Neural progenitor cell (in vitro differentiated cells): ENCODE data around the gene SDR9C7. TPM values are rescaled to one million over a fixed set of nuclear protein-coding genes. Genes with fewer than 3 reads are reported as not detected.

Source experiments
- DNase-seq: peaks from one replicate; pipeline ENCODE4 v3.0.0-alpha.2; 2016; ENCODE audit warnings: low spot score
- H2AFZ ChIP-seq: fragments of 200-600 bp; sonication (generic); replicated peaks from 2 replicates; pipeline ENCODE4 v1.6.1; 2016; ENCODE audit warnings: antibody characterized with exemption
- H3F3A ChIP-seq: fragments of 200-600 bp; sonication (generic); 2 replicates; pipeline ENCODE4 v1.6.1; 2016; ENCODE audit warnings: antibody characterized with exemption, low read depth
- H3K27ac ChIP-seq: fragments of 200-600 bp; sonication (generic); 2 replicates; pipeline ENCODE4 v1.5.1; 2016; ENCODE audit warnings: mild to moderate bottlenecking
- H3K27me3 ChIP-seq: fragments of 200-600 bp; sonication (generic); 2 replicates; pipeline ENCODE4 v1.6.1; 2016; ENCODE audit warnings: mild to moderate bottlenecking, moderate library complexity
- H3K36me3 ChIP-seq: fragments of 200-600 bp; sonication (generic); 2 replicates; pipeline ENCODE4 v1.5.1; 2016
- H3K4me1 ChIP-seq: fragments of 200-600 bp; sonication (generic); 2 replicates; pipeline ENCODE4 v1.6.1; 2016; ENCODE audit warnings: mixed run types
- H3K4me2 ChIP-seq: fragments of 200-600 bp; sonication (generic); 2 replicates; pipeline ENCODE4 v1.6.1; 2016
- H3K4me3 ChIP-seq: fragments of 200-600 bp; sonication (generic); 2 replicates; pipeline ENCODE4 v1.5.1; 2016
- H3K79me2 ChIP-seq: fragments of 200-600 bp; sonication (generic); 2 replicates; pipeline ENCODE4 v1.6.1; 2016; ENCODE audit warnings: low read depth
- H3K9ac ChIP-seq: fragments of 200-600 bp; sonication (generic); 2 replicates; pipeline ENCODE4 v1.6.1; 2016
- H3K9me3 ChIP-seq: fragments of 200-600 bp; sonication (generic); 2 replicates; pipeline ENCODE4 v1.5.1; 2016; ENCODE audit warnings: low read depth
- H4K20me1 ChIP-seq: fragments of 200-600 bp; sonication (generic); 2 replicates; pipeline ENCODE4 v1.6.1; 2016; ENCODE audit warnings: low read depth
- H3K27ac Mint-ChIP-seq: 3 replicates; pipeline ENCODE4 v1.8.0; 2021; ENCODE audit warnings: mixed read lengths
- H3K27me3 Mint-ChIP-seq: 2 replicates; pipeline ENCODE4 v1.8.0; 2022; ENCODE audit warnings: low read depth, mild to moderate bottlenecking, inconsistent platforms, moderate library complexity, mixed read lengths; ENCODE audit not compliant: insufficient read depth
- H3K36me3 Mint-ChIP-seq: 3 replicates; pipeline ENCODE4 v1.8.0; 2021; ENCODE audit warnings: mixed read lengths
- H3K4me1 Mint-ChIP-seq: 3 replicates; pipeline ENCODE4 v1.8.0; 2021; ENCODE audit warnings: mixed read lengths
- H3K4me3 Mint-ChIP-seq: 3 replicates; pipeline ENCODE4 v1.8.0; 2021; ENCODE audit warnings: mild to moderate bottlenecking, moderate library complexity, mixed read lengths
- H3K9me3 Mint-ChIP-seq: 3 replicates; pipeline ENCODE4 v1.8.0; 2020; ENCODE audit warnings: mixed read lengths
- EZH2 ChIP-seq: fragments of 200-600 bp; sonication (generic); IDR thresholded peaks from 2 replicates; pipeline ENCODE4 v1.6.1; 2017; ENCODE audit warnings: antibody characterized with exemption, mild to moderate bottlenecking, moderate library complexity
- EZH2phosphoT487 ChIP-seq: fragments of 200-600 bp; sonication (generic); IDR thresholded peaks from 2 replicates; pipeline ENCODE4 v1.6.1; 2017; ENCODE audit warnings: antibody characterized with exemption
- total RNA-seq: library from RNA; depleted of rRNA; stranded (reverse); fragments of >200 nt; gene quantifications from 2 replicates; pipeline ENCODE4 v1.2.3, GENCODE V29; 2015; ENCODE audit warnings: low replicate concordance
- TF ChIP-seq, protein P1 (sequence below): fragments of 200-600 bp; sonication (generic); IDR thresholded peaks from 2 replicates; pipeline ENCODE4 v1.5.1; 2017; ENCODE audit warnings: antibody characterized with exemption, mild to moderate bottlenecking

The SDR9C7 gene
- total RNA-seq, 1 donor from 2014 or later, result 0.32 TPM

DNA sequence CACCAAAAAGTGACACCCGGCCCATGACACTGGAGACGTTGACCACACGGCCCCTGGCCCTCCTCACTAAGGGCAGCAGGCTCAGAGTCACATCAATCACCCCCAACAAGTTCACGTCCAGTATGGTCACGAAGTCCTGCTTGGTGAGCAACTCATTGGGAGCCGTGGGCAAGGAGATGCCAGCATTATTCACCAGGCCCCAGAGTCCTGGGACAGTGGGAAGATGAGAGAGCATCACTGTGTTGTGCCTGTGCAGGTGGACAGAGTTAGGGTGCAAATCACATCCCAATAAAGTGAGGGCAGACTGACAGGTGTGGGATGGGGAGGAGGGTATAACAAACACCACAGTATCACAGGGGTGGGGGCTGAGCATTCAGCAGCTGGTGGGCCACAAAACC is 20.7 kb upstream of the SDR9C7 start:
- H3K4me2 ChIP-seq, result no peak overlapping the region
- H3K9me3 ChIP-seq, result no peaks in the 10 kb centered on the region
- peaks cover 10% of the 10 kb centered on the region for H3K9me3 Mint-ChIP-seq
- no peaks in the 10 kb centered on the region for H3F3A ChIP-seq
- peaks cover 11% of the 10 kb centered on the region for H3K27me3 Mint-ChIP-seq
- H3K4me1 Mint-ChIP-seq, result no peaks in the 10 kb centered on the region
- H2AFZ ChIP-seq, result no peak overlapping the region
- H3K79me2 ChIP-seq, result no peaks in the 10 kb centered on the region
- H3K4me3 Mint-ChIP-seq, result peak overlapping the region; percentile 30
- H3K27me3 ChIP-seq, result no peaks in the 10 kb centered on the region
- H3K4me1 ChIP-seq, result no peaks in the 10 kb centered on the region
- TF ChIP-seq, protein P1, sequence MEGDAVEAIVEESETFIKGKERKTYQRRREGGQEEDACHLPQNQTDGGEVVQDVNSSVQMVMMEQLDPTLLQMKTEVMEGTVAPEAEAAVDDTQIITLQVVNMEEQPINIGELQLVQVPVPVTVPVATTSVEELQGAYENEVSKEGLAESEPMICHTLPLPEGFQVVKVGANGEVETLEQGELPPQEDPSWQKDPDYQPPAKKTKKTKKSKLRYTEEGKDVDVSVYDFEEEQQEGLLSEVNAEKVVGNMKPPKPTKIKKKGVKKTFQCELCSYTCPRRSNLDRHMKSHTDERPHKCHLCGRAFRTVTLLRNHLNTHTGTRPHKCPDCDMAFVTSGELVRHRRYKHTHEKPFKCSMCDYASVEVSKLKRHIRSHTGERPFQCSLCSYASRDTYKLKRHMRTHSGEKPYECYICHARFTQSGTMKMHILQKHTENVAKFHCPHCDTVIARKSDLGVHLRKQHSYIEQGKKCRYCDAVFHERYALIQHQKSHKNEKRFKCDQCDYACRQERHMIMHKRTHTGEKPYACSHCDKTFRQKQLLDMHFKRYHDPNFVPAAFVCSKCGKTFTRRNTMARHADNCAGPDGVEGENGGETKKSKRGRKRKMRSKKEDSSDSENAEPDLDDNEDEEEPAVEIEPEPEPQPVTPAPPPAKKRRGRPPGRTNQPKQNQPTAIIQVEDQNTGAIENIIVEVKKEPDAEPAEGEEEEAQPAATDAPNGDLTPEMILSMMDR, result no peak
- no peak for TF ChIP-seq EZH2
- TF ChIP-seq EZH2phosphoT487, result no peak
- no peaks in the 10 kb centered on the region for H3K36me3 Mint-ChIP-seq
- DNase-seq, result no peak
- H3K9ac ChIP-seq, result no peak overlapping the region
- H4K20me1 ChIP-seq, result no peaks in the 10 kb centered on the region
- H3K36me3 ChIP-seq, result no peaks in the 10 kb centered on the region
- no peak overlapping the region for H3K27ac ChIP-seq
- H3K4me3 ChIP-seq, result no peak overlapping the region
- H3K27ac Mint-ChIP-seq, result no peak overlapping the region

DNA sequence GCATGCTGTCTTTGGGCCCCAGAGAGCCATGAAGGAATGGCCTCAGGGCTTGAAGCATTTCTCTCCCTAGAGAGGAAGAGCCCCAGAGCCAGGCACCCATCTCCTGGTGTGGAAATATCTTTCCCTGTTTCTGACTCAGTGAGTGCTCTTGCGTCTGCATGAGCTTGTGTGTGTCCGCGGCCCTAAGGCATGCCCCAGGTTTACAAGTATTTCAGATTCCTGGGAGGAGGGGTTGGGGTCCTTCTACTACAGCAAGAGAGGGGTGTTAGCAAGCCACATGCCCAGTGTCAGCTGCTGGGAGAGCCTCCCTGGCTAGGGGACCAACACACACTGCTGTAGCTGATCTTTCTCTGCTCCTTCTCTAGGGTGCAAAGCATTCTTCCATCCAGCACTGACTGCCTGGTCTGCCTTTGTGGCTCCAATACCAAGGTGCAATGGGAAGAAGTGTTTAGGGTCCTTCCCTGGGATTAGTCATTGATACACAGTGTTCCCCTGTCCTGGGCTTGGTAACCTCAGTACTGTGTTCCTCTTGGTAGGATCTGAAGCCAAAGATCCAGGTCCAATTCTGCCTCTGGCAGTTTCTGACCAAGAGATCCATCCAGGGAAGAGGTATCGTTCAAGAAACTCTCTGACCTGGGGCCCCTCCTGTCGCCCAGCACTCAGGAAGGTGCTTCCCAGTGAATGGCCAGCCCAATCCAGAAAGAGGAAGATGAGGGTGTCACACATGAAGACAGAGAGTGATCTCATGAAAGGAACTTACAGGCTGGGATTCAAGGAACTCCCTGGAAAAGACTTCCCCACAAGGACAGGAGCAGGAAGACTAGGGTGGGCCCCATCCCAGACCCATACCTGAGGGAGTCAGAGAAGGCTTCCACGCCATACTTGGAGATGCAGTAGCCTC is 20.1 kb upstream of the SDR9C7 start:
- DNase-seq, result no peak
- Histone ChIP-seq H4K20me1 (no peaks in the 10 kb centered on the region), H3K4me1 (no peaks in the 10 kb centered on the region), H3K9me3 (no peaks in the 10 kb centered on the region), H3K4me3 (no peak overlapping the region), H3F3A (no peaks in the 10 kb centered on the region), H3K27me3 (no peaks in the 10 kb centered on the region), H2AFZ (no peak overlapping the region), H3K27ac (no peak overlapping the region), H3K36me3 (no peaks in the 10 kb centered on the region), H3K9ac (no peak overlapping the region), H3K4me2 (no peak overlapping the region), H3K79me2 (no peaks in the 10 kb centered on the region)
- H3K36me3 Mint-ChIP-seq, result no peaks in the 10 kb centered on the region
- H3K9me3 Mint-ChIP-seq, result peaks cover 9% of the 10 kb centered on the region
- H3K27ac Mint-ChIP-seq, result no peak overlapping the region
- H3K4me3 Mint-ChIP-seq, result no peak overlapping the region
- H3K4me1 Mint-ChIP-seq, result no peaks in the 10 kb centered on the region
- TF ChIP-seq EZH2phosphoT487 (no peak), EZH2 (no peak)
- TF ChIP-seq, protein P1, result no peak
- H3K27me3 Mint-ChIP-seq, result peaks cover 11% of the 10 kb centered on the region

DNA sequence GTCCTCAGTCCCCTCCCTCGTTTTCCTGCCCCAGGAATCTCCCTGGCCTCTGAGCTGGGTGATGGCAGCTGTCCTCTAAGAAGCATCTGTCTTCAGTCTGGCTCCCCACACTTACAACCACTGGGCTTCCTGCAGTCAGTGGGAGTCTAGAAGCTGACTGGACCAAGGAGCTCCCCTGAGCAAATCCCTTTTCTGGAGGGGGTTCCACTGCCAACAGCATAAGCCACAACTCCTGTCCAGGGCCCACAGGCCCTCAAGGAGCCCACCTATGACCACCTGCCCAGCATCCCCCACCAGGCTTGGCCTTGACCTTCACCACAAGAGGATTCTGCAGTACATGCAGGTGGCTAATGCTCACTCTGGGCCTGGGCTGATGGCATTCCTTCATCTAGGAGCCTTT is 19.1 kb upstream of the SDR9C7 start:
- Histone ChIP-seq H3K4me3 (no peak overlapping the region), H3K9me3 (no peaks in the 10 kb centered on the region), H3K27ac (no peak overlapping the region), H3K79me2 (no peaks in the 10 kb centered on the region), H3K4me2 (no peak overlapping the region), H4K20me1 (no peaks in the 10 kb centered on the region), H3K27me3 (no peaks in the 10 kb centered on the region), H2AFZ (no peak overlapping the region), H3K4me1 (no peaks in the 10 kb centered on the region), H3K36me3 (no peaks in the 10 kb centered on the region), H3K9ac (no peak overlapping the region), H3F3A (no peaks in the 10 kb centered on the region)
- no peak overlapping the region for H3K27ac Mint-ChIP-seq
- no peak overlapping the region for H3K4me3 Mint-ChIP-seq
- H3K9me3 Mint-ChIP-seq, result peaks cover 8% of the 10 kb centered on the region
- no peak for DNase-seq
- H3K4me1 Mint-ChIP-seq, result no peaks in the 10 kb centered on the region
- TF ChIP-seq, protein P1, result no peak
- TF ChIP-seq EZH2phosphoT487 (no peak), EZH2 (no peak)
- H3K36me3 Mint-ChIP-seq, result no peaks in the 10 kb centered on the region
- H3K27me3 Mint-ChIP-seq, result peaks cover 11% of the 10 kb centered on the region
